Stimulated activated CD4-positive, alpha-beta T cell treated with anti-CD3 and anti-CD28 coated beads, Interleukin-15, amount 100 ng/mL, for 1 hour (primary cell): Measurements from ENCODE around the gene OSTC.
"Not testable (repeated sequence)": the region's sequence is repeated elsewhere in the genome, so short reads cannot be mapped to it uniquely, and the experiment has no call there.

Experiments used
- DNase-seq, 2 donors: peaks; one replicate each; pipeline ENCODE4 v3.0.0-alpha.2; 2020; ENCODE audit warnings: low read depth in 1 of 2, low spot score in 1 of 2

The OSTC gene

GRCh38 chr4:108710578-108710977, 60.2 kb downstream of the OSTC start:
- not testable (repeated sequence) for DNase-seq

GRCh38 chr4:108714880-108715279, 64.5 kb downstream of the OSTC start:
- DNase-seq, result no peak

- no peak for DNase-seq
Measured at GRCh38 chr4:108716340-108716739, 65.9 kb downstream of the OSTC start.

GRCh38 chr4:108717386-108717785, 67.0 kb downstream of the OSTC start:
- no peak for DNase-seq
